ENCODE data around the gene DBR1. TPM values are rescaled to one million over a fixed set of nuclear protein-coding genes. Genes with fewer than 3 reads are reported as not detected.
"Not testable (repeated sequence)": the region's sequence is repeated elsewhere in the genome, so short reads cannot be mapped to it uniquely, and the experiment has no call there.

The DBR1 gene
- total RNA-seq, 1 experiment from 2014 or later, result 18.4 TPM

- Histone ChIP-seq H3K4me3 (no peak overlapping the region), H3K27ac (no peak overlapping the region), H3F3A (ENCODE audit: insufficient read depth, low read depth) (no peaks in the 10 kb centered on the region), H3K4me1 (replicated peaks; ENCODE audit: insufficient read depth) (no peaks in the 10 kb centered on the region), H2AFZ (no peak overlapping the region), H3K79me2 (ENCODE audit: low read depth) (no peaks in the 10 kb centered on the region), H3K9me3 (ENCODE audit: insufficient read depth, low read depth) (no peaks in the 10 kb centered on the region), H3K36me3 (ENCODE audit: low read depth) (no peaks in the 10 kb centered on the region), H3K4me2 (no peak overlapping the region), H3K9me2 (ENCODE audit: insufficient read depth) (no peaks in the 10 kb centered on the region), H4K20me1 (ENCODE audit: insufficient read depth) (no peaks in the 10 kb centered on the region), H3K27me3 (ENCODE audit: insufficient read depth, low read depth) (no peaks in the 10 kb centered on the region)
- intact Hi-C loops (cut with micrococcal nuclease; ENCODE audit: unreplicated experiment), result no loop called here
- DNase-seq, result no peak
- TF ChIP-seq, protein P1, sequence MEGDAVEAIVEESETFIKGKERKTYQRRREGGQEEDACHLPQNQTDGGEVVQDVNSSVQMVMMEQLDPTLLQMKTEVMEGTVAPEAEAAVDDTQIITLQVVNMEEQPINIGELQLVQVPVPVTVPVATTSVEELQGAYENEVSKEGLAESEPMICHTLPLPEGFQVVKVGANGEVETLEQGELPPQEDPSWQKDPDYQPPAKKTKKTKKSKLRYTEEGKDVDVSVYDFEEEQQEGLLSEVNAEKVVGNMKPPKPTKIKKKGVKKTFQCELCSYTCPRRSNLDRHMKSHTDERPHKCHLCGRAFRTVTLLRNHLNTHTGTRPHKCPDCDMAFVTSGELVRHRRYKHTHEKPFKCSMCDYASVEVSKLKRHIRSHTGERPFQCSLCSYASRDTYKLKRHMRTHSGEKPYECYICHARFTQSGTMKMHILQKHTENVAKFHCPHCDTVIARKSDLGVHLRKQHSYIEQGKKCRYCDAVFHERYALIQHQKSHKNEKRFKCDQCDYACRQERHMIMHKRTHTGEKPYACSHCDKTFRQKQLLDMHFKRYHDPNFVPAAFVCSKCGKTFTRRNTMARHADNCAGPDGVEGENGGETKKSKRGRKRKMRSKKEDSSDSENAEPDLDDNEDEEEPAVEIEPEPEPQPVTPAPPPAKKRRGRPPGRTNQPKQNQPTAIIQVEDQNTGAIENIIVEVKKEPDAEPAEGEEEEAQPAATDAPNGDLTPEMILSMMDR (conservative IDR thresholded peaks at IDR 0.05), result no peak
- TF ChIP-seq EZH2 (IDR thresholded peaks at IDR 0.05; ENCODE audit: low read depth), result no peak
- CTCF ChIA-PET, result interaction anchor here (0.5 to 0.6 kb wide), 2 partner anchors 543 to 1385 kb away, joined by 3 to 4 read pairs; no protein-coding TSS in a partner anchor
- no TSS peak for BruUV-seq (replicated peaks)
- POLR2A ChIA-PET (ENCODE audit: unreplicated experiment), result no interaction called here
Observed at GRCh38 chr3:138157743-138158142, 17.0 kb downstream of the DBR1 start.

GRCh38 chr3:138154534-138154933 is 20.2 kb downstream of the DBR1 start:
- no peaks in the 10 kb centered on the region for H3K27me3 ChIP-seq (ENCODE audit: insufficient read depth, low read depth)
- H3K27ac ChIP-seq, result no peak overlapping the region
- CTCF ChIA-PET, result no interaction called here
- no peak overlapping the region for H3K4me3 ChIP-seq
- DNase-seq, result no peak
- no peaks in the 10 kb centered on the region for H3K36me3 ChIP-seq (ENCODE audit: low read depth)
- H3K9me2 ChIP-seq (ENCODE audit: insufficient read depth), result no peaks in the 10 kb centered on the region
- no peaks in the 10 kb centered on the region for H3F3A ChIP-seq (ENCODE audit: insufficient read depth, low read depth)
- H3K9me3 ChIP-seq (ENCODE audit: insufficient read depth, low read depth), result no peaks in the 10 kb centered on the region
- no peaks in the 10 kb centered on the region for H3K79me2 ChIP-seq (ENCODE audit: low read depth)
- no peaks in the 10 kb centered on the region for H4K20me1 ChIP-seq (ENCODE audit: insufficient read depth)
- no peak for TF ChIP-seq EZH2 (IDR thresholded peaks at IDR 0.05; ENCODE audit: low read depth)
- TF ChIP-seq, protein P1 (conservative IDR thresholded peaks at IDR 0.05), result no peak
- no peak overlapping the region for H2AFZ ChIP-seq
- H3K4me1 ChIP-seq (replicated peaks; ENCODE audit: insufficient read depth), result no peaks in the 10 kb centered on the region
- no peak overlapping the region for H3K4me2 ChIP-seq
- POLR2A ChIA-PET (ENCODE audit: unreplicated experiment), result no interaction called here
- no TSS peak for BruUV-seq (replicated peaks)
- intact Hi-C loops (cut with micrococcal nuclease; ENCODE audit: unreplicated experiment), result no loop called here

DNA sequence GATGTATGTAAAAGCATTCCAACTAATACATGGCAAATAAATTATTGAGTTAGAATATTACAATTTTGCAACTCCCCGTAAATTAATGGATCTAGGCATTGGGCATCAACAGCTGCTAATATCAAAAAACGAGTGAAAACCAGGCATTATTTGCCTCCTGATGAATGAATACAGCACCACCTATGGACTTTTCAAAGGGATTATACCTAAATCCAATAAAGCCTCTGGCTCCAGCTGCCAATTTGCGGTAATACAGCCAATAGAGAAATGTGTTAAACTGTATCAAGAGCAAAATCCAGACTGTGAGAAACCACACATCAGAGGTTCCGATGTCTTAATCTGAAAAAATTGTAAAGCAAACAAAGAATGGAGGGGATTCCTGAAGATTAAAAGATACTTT is 26.2 kb downstream of the DBR1 start:
- Histone ChIP-seq H3K4me1 (replicated peaks; ENCODE audit: insufficient read depth) (no peaks in the 10 kb centered on the region), H3K4me2 (no peak overlapping the region), H2AFZ (no peak overlapping the region), H3K79me2 (ENCODE audit: low read depth) (no peaks in the 10 kb centered on the region), H3K36me3 (ENCODE audit: low read depth) (no peaks in the 10 kb centered on the region), H3K9me2 (ENCODE audit: insufficient read depth) (no peaks in the 10 kb centered on the region), H3K9me3 (ENCODE audit: insufficient read depth, low read depth) (no peaks in the 10 kb centered on the region), H3K27ac (no peak overlapping the region), H3K27me3 (ENCODE audit: insufficient read depth, low read depth) (no peaks in the 10 kb centered on the region), H3K4me3 (no peak overlapping the region), H3F3A (ENCODE audit: insufficient read depth, low read depth) (no peaks in the 10 kb centered on the region), H4K20me1 (ENCODE audit: insufficient read depth) (no peaks in the 10 kb centered on the region)
- POLR2A ChIA-PET (ENCODE audit: unreplicated experiment), result no interaction called here
- CTCF ChIA-PET, result no interaction called here
- no TSS peak for BruUV-seq (replicated peaks)
- TF ChIP-seq EZH2 (IDR thresholded peaks at IDR 0.05; ENCODE audit: low read depth), result no peak
- TF ChIP-seq, protein P1 (conservative IDR thresholded peaks at IDR 0.05), result no peak
- intact Hi-C loops (cut with micrococcal nuclease; ENCODE audit: unreplicated experiment), result no loop called here
- DNase-seq, result no peak

DNA sequence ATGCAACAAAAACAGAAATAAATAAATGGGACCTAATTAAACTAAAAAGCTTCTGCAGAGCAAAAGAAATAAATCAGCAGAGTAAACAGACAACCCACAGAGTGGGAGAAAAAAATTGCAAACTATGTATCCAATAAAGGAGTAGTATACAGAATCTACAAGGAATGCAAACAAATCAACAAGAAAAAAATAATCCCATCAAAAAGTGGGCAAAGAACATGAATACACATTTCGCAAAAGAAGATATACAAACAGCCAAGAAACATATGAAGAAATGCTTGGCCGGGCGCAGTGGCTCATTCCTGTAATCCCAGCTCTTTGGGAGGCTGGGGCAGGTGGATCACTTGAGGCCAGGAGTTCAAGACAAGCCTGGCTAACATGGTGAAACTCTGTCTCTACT is 32.5 kb downstream of the DBR1 start:
- H3K4me3 ChIP-seq; H4K20me1 ChIP-seq (ENCODE audit: insufficient read depth); DNase-seq; H3K27me3 ChIP-seq (ENCODE audit: insufficient read depth, low read depth); H3K36me3 ChIP-seq (ENCODE audit: low read depth); H3K27ac ChIP-seq; H2AFZ ChIP-seq; BruUV-seq (replicated peaks); H3K9me3 ChIP-seq (ENCODE audit: insufficient read depth, low read depth); H3K9me2 ChIP-seq (ENCODE audit: insufficient read depth); POLR2A ChIA-PET (ENCODE audit: unreplicated experiment); H3K4me2 ChIP-seq; H3K4me1 ChIP-seq (replicated peaks; ENCODE audit: insufficient read depth); intact Hi-C loops (cut with micrococcal nuclease; ENCODE audit: unreplicated experiment); H3K79me2 ChIP-seq (ENCODE audit: low read depth); H3F3A ChIP-seq (ENCODE audit: insufficient read depth, low read depth): not testable (repeated sequence)
- CTCF ChIA-PET, result interaction anchor here (0.5 kb wide), 1 partner anchor 31 kb away, joined by 3 read pairs; no protein-coding TSS in a partner anchor
